HG02884 (cell line): ENCODE measurements around the gene MRPS22.
A peak's percentile ranks its signal among the peaks of the same experiment; 100 is the strongest.
"Not testable (repeated sequence)": the region's sequence is repeated elsewhere in the genome, so short reads cannot be mapped to it uniquely, and the experiment has no call there.

Experiments used
- ATAC-seq: cut with Tn5 transposase; IDR thresholded peaks from one replicate; pipeline ENCODE4 v1.9.1; 2021; ENCODE audit warnings: mild to moderate bottlenecking, moderate library complexity; ENCODE audit not compliant: unreplicated experiment

MRPS22 gene

DNA sequence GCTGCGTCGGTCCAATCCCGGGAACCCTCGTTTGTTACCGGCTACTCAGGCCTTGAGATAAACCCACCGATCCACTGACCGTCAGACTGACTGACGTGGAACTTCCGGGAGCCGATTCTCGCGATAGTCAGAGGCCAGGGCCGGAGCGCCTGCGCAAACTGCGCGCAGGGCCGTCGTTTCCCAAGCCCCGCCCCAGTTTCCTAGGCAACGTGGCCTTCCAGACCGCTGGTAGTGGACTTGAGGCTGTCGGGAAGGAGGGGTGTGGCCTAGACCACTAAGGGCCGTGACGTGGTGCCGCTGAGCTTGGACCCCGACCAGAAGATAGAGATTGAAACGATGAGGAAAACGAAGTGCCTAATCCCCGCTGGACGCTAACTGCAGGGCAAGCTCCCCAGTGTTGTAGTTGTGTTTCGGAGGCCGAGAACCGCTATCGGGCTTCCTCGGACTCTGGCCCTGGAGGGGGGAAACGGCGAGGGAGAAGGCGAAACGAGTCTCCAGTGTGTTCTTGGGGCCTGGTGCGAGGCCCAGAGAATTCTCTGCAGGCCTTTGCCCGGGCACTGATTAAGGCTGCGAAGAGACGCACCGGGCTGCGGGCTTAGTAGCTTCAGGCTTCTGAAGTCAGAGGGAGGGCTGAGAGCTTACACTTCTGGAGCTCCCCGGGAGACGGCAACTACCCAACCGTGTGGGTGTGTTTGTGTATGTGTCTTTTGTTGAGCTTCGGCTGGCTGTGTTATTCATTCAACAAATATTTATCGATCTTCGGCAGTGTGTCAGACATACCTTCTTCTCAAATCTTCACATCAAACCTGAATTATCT is 45.9 kb downstream of the MRPS22 start, which contains the start of gene COPB2:
Gene COPB2 (minus strand): TSS at position 96 of the 817 bp plus-strand sequence. CDS start 97 bp downstream, outside the sequence.
- peak; percentile 95 for ATAC-seq

GRCh38 chr3:139394116-139394515 is 50.3 kb downstream of the MRPS22 start:
- no peak for ATAC-seq

GRCh38 chr3:139396707-139397106 is 52.9 kb downstream of the MRPS22 start:
- ATAC-seq, result no peak

GRCh38 chr3:139401155-139401554 is 57.3 kb downstream of the MRPS22 start:
- ATAC-seq, result not testable (repeated sequence)
